Ishikawa (cell line): ENCODE measurements around the gene NDUFB5.

Experiments
- CEBPB ChIP-seq: IDR thresholded peaks from 2 replicates; pipeline ENCODE4 v1.6.1; 2012
- CREB1 ChIP-seq: IDR thresholded peaks from 2 replicates; pipeline ENCODE4 v1.6.1; 2012; ENCODE audit warnings: low read depth
- EGR1 ChIP-seq: IDR thresholded peaks from 2 replicates; pipeline ENCODE4 v1.6.1; 2012
- EP300 ChIP-seq: IDR thresholded peaks from 2 replicates; pipeline ENCODE4 v1.6.1; 2012; ENCODE audit warnings: borderline replicate concordance
- FOXM1 ChIP-seq: IDR thresholded peaks from 2 replicates; pipeline ENCODE4 v1.6.1; 2012; ENCODE audit warnings: low read depth, borderline replicate concordance
- NFIC ChIP-seq: IDR thresholded peaks from 2 replicates; pipeline ENCODE4 v1.6.1; 2012
- RAD21 ChIP-seq: IDR thresholded peaks from 2 replicates; pipeline ENCODE4 v1.6.1; 2012; ENCODE audit warnings: low read depth
- TAF1 ChIP-seq: IDR thresholded peaks from 2 replicates; pipeline ENCODE4 v1.6.1; 2012; ENCODE audit warnings: low read depth, mild to moderate bottlenecking
- TCF12 ChIP-seq: IDR thresholded peaks from 2 replicates; pipeline ENCODE4 v1.6.1; 2012; ENCODE audit warnings: low read depth
- TEAD4 ChIP-seq: IDR thresholded peaks from 2 replicates; pipeline ENCODE4 v1.6.1; 2012
- YY1 ChIP-seq: IDR thresholded peaks from 2 replicates; pipeline ENCODE4 v1.6.1; 2012; ENCODE audit warnings: low read depth
- ZBTB7A ChIP-seq: IDR thresholded peaks from 2 replicates; pipeline ENCODE4 v1.6.1; 2012; ENCODE audit warnings: low read depth
- TF ChIP-seq, protein P1 (sequence below): IDR thresholded peaks from 2 replicates; pipeline ENCODE4 v1.6.1; 2012; ENCODE audit warnings: low read depth, mild to moderate bottlenecking
- TF ChIP-seq, protein P2 (sequence below): IDR thresholded peaks from 2 replicates; pipeline ENCODE4 v1.6.1; 2012
- TF ChIP-seq, protein P3 (sequence below): IDR thresholded peaks from 2 replicates; pipeline ENCODE4 v1.6.1; 2012

Gene NDUFB5

DNA sequence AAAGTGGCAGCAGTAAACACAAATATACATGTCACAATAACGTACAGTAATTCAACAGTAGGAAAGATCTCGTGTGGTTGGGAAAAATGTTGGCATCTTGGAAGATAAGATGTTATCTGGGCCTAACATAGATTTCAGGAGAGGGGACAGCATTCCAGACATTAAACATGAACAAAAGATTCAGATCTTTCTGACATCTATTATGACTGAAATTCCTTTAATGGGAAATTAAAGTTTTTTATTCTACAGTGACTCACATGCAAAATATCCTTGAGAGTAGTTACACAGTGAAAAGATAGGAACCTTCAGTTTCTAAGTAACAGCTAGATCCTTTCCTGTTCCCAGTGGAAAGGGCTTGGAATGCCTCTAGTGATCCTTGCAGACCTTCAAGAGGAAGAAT lies 9.2 kb downstream of the NDUFB5 start:
- TF ChIP-seq TEAD4: no peak
- no peak for TF ChIP-seq EGR1
- no peak for TF ChIP-seq FOXM1

DNA sequence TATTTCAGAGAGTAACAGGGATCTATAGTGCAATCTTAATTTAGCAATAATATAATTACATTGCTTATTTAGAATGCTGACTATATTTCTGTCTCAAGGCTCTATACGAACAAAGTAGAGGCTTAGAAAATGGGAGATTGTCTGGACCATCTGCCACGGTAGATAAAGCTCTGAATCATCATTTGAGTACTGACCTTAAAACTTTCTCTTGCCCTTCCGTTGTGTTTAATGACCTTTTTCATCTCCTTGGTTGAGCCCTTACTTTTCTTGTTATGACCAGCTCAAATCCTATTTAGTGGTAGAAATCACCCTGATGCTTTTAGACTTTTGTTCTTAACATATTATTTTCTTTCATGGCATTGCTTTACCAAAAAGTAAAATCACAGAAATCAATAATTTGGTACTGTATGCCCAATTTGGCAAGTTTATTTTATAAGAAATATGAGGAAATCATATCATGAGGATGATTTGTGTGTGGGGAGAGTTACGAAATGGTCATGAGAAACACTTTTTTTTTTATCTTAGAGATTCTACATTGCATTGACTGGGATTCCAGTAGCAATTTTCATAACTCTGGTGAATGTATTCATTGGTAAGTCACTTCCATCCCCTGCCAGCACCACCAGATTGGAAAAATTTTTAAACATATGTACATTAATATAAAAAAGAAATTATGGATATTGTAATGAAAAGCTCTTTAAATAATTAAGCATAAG lies 11.0 kb downstream of the NDUFB5 start:
- TF ChIP-seq TCF12 (no peak), CREB1 (no peak), CEBPB (no peak), EGR1 (no peak), NFIC (no peak), TEAD4 (no peak), ZBTB7A (no peak), FOXM1 (no peak), TAF1 (no peak), EP300 (no peak), RAD21 (no peak), YY1 (no peak)
- TF ChIP-seq, protein P1, sequence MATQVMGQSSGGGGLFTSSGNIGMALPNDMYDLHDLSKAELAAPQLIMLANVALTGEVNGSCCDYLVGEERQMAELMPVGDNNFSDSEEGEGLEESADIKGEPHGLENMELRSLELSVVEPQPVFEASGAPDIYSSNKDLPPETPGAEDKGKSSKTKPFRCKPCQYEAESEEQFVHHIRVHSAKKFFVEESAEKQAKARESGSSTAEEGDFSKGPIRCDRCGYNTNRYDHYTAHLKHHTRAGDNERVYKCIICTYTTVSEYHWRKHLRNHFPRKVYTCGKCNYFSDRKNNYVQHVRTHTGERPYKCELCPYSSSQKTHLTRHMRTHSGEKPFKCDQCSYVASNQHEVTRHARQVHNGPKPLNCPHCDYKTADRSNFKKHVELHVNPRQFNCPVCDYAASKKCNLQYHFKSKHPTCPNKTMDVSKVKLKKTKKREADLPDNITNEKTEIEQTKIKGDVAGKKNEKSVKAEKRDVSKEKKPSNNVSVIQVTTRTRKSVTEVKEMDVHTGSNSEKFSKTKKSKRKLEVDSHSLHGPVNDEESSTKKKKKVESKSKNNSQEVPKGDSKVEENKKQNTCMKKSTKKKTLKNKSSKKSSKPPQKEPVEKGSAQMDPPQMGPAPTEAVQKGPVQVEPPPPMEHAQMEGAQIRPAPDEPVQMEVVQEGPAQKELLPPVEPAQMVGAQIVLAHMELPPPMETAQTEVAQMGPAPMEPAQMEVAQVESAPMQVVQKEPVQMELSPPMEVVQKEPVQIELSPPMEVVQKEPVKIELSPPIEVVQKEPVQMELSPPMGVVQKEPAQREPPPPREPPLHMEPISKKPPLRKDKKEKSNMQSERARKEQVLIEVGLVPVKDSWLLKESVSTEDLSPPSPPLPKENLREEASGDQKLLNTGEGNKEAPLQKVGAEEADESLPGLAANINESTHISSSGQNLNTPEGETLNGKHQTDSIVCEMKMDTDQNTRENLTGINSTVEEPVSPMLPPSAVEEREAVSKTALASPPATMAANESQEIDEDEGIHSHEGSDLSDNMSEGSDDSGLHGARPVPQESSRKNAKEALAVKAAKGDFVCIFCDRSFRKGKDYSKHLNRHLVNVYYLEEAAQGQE: no peak
- TF ChIP-seq, protein P2, sequence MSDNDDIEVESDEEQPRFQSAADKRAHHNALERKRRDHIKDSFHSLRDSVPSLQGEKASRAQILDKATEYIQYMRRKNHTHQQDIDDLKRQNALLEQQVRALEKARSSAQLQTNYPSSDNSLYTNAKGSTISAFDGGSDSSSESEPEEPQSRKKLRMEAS: no peak
- TF ChIP-seq, protein P3, sequence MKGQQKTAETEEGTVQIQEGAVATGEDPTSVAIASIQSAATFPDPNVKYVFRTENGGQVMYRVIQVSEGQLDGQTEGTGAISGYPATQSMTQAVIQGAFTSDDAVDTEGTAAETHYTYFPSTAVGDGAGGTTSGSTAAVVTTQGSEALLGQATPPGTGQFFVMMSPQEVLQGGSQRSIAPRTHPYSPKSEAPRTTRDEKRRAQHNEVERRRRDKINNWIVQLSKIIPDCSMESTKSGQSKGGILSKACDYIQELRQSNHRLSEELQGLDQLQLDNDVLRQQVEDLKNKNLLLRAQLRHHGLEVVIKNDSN: no peak

DNA sequence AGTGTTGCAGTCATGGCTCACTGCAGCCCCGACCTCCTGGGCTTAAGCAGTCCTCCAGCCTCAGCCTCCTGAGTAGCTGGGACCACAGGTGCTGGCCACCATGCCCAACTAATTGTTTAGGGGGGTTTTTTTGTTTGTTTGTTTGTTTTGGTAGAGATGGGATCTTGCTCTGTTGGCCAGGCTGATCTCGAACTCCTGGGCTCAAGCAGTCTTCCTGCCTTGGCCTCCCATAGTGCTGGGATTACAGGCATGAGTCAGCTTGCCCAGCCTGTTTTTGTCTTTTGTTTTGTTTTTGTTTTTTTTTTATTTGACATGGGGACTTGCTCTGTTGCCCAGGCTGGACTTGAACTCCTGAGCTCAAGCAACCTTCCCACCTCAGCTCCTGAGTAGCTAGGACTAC lies 17.4 kb downstream of the NDUFB5 start:
- no peak for TF ChIP-seq CEBPB
- no peak for TF ChIP-seq ZBTB7A
- TF ChIP-seq CREB1: no peak
- no peak for TF ChIP-seq RAD21
- TF ChIP-seq NFIC: no peak
- TF ChIP-seq, protein P2: no peak
- no peak for TF ChIP-seq EGR1
- TF ChIP-seq YY1: no peak
- TF ChIP-seq, protein P1: no peak

DNA sequence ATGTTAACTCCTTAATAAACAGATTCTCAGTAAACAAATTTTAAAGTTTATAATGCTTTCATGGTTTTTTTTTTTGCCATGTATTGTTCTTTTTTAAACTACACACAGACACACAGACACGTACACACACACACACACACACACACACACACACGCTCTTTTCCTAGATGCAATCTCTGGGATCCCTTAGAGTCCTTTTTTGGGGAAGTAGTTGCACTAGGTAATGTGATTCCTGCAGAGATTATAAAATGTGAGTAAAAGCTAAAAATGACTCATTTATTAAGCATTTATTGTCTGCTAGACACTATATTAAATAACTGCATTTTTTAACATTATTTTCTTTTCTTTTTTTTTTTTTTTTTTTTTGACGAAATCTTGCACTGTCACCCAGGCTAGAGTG lies 19.9 kb downstream of the NDUFB5 start:
- TF ChIP-seq TAF1 (no peak), NFIC (no peak), TCF12 (no peak), EGR1 (no peak), FOXM1 (no peak), CEBPB (no peak), CREB1 (no peak), TEAD4 (no peak), RAD21 (no peak)
- TF ChIP-seq, protein P3: no peak
- TF ChIP-seq, protein P1: no peak
